Measurements from ENCODE around the gene SLC12A3.
A peak's percentile ranks its signal among the peaks of the same experiment; 100 is the strongest.

SLC12A3 gene

GRCh38 chr16:56964243-56965148 is 99.5 kb downstream of the SLC12A3 start:
- DNase-seq (ENCODE audit: low read depth in 2 of 2, low spot score in 1 of 2) = peak; percentile 84 to 96

All from stimulated activated CD8-positive, alpha-beta memory T cell treated with anti-CD3 and anti-CD28 coated beads, Interleukin-4, amount 100 ng/mL, for 4 hours (primary cell).